OCI-LY7 (cell line): Measurements from ENCODE around the gene EGFR. TPM values are rescaled to one million over a fixed set of nuclear protein-coding genes. Genes with fewer than 3 reads are reported as not detected.

Source experiments
- BruUV-seq: library from RNA; stranded (reverse); fragments of 400-500 nt; replicated peaks from 2 replicates; lab custom pipeline; 2021; lab: Mats Ljungman, UMichigan
- CTCF ChIA-PET: fragments of 300-600 bp; sonication (Branson Sonifier 250); formaldehyde crosslinking; loops from one replicate; lab custom pipeline; 2022; ENCODE audit warnings: antibody characterized with exemption; ENCODE audit not compliant: unreplicated experiment; lab: Charles Lee
- POLR2A ChIA-PET: fragments of 300-600 bp; sonication (Branson Sonifier 250); formaldehyde crosslinking; loops from one replicate; lab custom pipeline; 2022; ENCODE audit warnings: antibody characterized with exemption; lab: Charles Lee
- DNase-seq: peaks from one replicate; pipeline ENCODE4 v3.0.0-alpha.2; 2015; ENCODE audit warnings: low spot score
- H2AFZ ChIP-seq: fragments of 200-600 bp; sonication (generic), shearing (Covaris generic); 2 replicates; pipeline ENCODE4 v1.6.1; 2014; ENCODE audit warnings: mild to moderate bottlenecking, antibody characterized with exemption, low read length, moderate library complexity
- H3K27ac ChIP-seq: fragments of 200-600 bp; sonication (generic); 2 replicates; pipeline ENCODE4 v1.5.1; 2014; ENCODE audit warnings: mixed run types, low read depth, mild to moderate bottlenecking, moderate library complexity, low read length, inconsistent platforms; ENCODE audit not compliant: poor library complexity, severe bottlenecking
- H3K36me3 ChIP-seq: fragments of 200-600 bp; sonication (generic); 2 replicates; pipeline ENCODE4 v1.6.1; 2014; ENCODE audit warnings: mild to moderate bottlenecking, antibody characterized with exemption, low read length, moderate library complexity, mixed read lengths; ENCODE audit not compliant: insufficient read depth
- H3K4me1 ChIP-seq: fragments of 200-600 bp; sonication (generic); 2 replicates; pipeline ENCODE4 v1.5.1; 2014; ENCODE audit warnings: mild to moderate bottlenecking, low read length; ENCODE audit not compliant: insufficient read depth, poor library complexity, severe bottlenecking
- H3K4me2 ChIP-seq: fragments of 200-600 bp; sonication (generic); 2 replicates; pipeline ENCODE4 v1.6.1; 2014; ENCODE audit warnings: mild to moderate bottlenecking, low read length
- H3K4me3 ChIP-seq: fragments of 200-600 bp; sonication (generic); 2 replicates; pipeline ENCODE4 v1.5.1; 2014; ENCODE audit warnings: mild to moderate bottlenecking, low read depth, low read length; ENCODE audit not compliant: poor library complexity, severe bottlenecking
- H3K79me2 ChIP-seq: fragments of 200-600 bp; sonication (generic); 2 replicates; pipeline ENCODE4 v1.6.1; 2016; ENCODE audit warnings: low read depth, mild to moderate bottlenecking, low read length, moderate library complexity, mixed read lengths; ENCODE audit not compliant: insufficient read depth
- H3K9me2 ChIP-seq: fragments of 200-600 bp; sonication (generic); 2 replicates; pipeline ENCODE4 v1.6.1; 2016; ENCODE audit warnings: mild to moderate bottlenecking, low read length, mixed read lengths; ENCODE audit not compliant: insufficient read depth
- H3K9me3 ChIP-seq: fragments of 200-600 bp; sonication (generic); 2 replicates; pipeline ENCODE4 v1.6.1; 2014; ENCODE audit warnings: mild to moderate bottlenecking, mixed run types, low read length, mixed read lengths
- H4K20me1 ChIP-seq: fragments of 200-600 bp; sonication (generic); 2 replicates; pipeline ENCODE4 v1.6.1; 2014; ENCODE audit warnings: mild to moderate bottlenecking, antibody characterized with exemption, low read length, moderate library complexity, mixed read lengths; ENCODE audit not compliant: insufficient read depth
- EZH2phosphoT487 ChIP-seq: fragments of 200-600 bp; sonication (generic); IDR thresholded peaks from 2 replicates; pipeline ENCODE4 v1.6.1; 2018; ENCODE audit warnings: low read depth, borderline replicate concordance, mild to moderate bottlenecking, mixed run types, antibody characterized with exemption, low read length, moderate library complexity, mixed read lengths
- intact Hi-C: fragments of 100-400 bp; cut with micrococcal nuclease; formaldehyde crosslinking; loops from one replicate; pipeline ENCODE4 v1.10.0; 2022; ENCODE audit not compliant: unreplicated experiment
- total RNA-seq, 2 experiments: library from RNA; depleted of rRNA in 1 of 2; stranded (reverse); fragments of >200 nt in 1 of 2; shearing (Covaris generic) in 1 of 2; gene quantifications; 2 replicates each; pipeline ENCODE4 v1.2.3, GENCODE V29; 2014 to 2022
- TF ChIP-seq, protein P1 (sequence below): fragments of 200-600 bp; sonication (generic); conservative IDR thresholded peaks from 2 replicates; pipeline ENCODE4 v1.5.1; 2014; ENCODE audit warnings: mild to moderate bottlenecking, antibody characterized with exemption, low read length, moderate library complexity, mixed read lengths

EGFR gene
- total RNA-seq, 2 experiments from 2014 or later: 0.27 TPM; not detected in 1

DNA sequence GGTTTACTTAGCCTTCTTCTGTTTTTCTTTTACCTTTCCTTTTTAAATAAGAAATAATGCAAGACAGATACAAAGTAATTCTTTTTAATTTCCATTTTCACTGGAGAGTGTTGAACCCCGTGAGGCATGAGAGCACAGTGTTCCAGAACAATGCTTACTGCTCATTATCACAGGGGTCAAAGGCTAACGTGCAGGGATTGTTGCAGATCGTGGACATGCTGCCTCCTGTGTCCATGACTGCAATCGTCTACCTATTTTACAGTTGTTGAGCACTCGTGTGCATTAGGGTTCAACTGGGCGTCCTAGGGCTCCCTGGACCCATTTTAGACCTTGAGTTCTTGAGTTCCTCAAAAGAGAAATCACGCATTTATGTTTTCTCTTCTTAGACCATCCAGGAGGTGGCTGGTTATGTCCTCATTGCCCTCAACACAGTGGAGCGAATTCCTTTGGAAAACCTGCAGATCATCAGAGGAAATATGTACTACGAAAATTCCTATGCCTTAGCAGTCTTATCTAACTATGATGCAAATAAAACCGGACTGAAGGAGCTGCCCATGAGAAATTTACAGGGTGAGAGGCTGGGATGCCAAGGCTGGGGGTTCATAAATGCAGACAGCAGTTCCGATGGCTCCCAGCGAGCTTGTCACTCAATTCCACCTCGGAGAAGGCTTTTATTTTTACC is 124.2 kb downstream of the EGFR start:
- BruUV-seq: no TSS peak
- H3K9me3 ChIP-seq: no peaks in the 10 kb centered on the region
- no peak overlapping the region for H3K4me2 ChIP-seq
- H3K36me3 ChIP-seq: no peaks in the 10 kb centered on the region
- no peaks in the 10 kb centered on the region for H3K4me1 ChIP-seq
- H3K27ac ChIP-seq: no peak overlapping the region
- TF ChIP-seq EZH2phosphoT487: no peak
- TF ChIP-seq, protein P1, sequence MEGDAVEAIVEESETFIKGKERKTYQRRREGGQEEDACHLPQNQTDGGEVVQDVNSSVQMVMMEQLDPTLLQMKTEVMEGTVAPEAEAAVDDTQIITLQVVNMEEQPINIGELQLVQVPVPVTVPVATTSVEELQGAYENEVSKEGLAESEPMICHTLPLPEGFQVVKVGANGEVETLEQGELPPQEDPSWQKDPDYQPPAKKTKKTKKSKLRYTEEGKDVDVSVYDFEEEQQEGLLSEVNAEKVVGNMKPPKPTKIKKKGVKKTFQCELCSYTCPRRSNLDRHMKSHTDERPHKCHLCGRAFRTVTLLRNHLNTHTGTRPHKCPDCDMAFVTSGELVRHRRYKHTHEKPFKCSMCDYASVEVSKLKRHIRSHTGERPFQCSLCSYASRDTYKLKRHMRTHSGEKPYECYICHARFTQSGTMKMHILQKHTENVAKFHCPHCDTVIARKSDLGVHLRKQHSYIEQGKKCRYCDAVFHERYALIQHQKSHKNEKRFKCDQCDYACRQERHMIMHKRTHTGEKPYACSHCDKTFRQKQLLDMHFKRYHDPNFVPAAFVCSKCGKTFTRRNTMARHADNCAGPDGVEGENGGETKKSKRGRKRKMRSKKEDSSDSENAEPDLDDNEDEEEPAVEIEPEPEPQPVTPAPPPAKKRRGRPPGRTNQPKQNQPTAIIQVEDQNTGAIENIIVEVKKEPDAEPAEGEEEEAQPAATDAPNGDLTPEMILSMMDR: no peak
- intact Hi-C loops: loop anchor here (5.0 kb wide), 1 partner anchor 114 kb away; no protein-coding TSS in a partner anchor
- no peaks in the 10 kb centered on the region for H3K9me2 ChIP-seq
- H4K20me1 ChIP-seq: no peaks in the 10 kb centered on the region
- ChIA-PET CTCF (no interaction called here), POLR2A (no interaction called here)
- H3K79me2 ChIP-seq: no peaks in the 10 kb centered on the region
- H3K4me3 ChIP-seq: no peak overlapping the region
- DNase-seq: no peak
- no peak overlapping the region for H2AFZ ChIP-seq

DNA sequence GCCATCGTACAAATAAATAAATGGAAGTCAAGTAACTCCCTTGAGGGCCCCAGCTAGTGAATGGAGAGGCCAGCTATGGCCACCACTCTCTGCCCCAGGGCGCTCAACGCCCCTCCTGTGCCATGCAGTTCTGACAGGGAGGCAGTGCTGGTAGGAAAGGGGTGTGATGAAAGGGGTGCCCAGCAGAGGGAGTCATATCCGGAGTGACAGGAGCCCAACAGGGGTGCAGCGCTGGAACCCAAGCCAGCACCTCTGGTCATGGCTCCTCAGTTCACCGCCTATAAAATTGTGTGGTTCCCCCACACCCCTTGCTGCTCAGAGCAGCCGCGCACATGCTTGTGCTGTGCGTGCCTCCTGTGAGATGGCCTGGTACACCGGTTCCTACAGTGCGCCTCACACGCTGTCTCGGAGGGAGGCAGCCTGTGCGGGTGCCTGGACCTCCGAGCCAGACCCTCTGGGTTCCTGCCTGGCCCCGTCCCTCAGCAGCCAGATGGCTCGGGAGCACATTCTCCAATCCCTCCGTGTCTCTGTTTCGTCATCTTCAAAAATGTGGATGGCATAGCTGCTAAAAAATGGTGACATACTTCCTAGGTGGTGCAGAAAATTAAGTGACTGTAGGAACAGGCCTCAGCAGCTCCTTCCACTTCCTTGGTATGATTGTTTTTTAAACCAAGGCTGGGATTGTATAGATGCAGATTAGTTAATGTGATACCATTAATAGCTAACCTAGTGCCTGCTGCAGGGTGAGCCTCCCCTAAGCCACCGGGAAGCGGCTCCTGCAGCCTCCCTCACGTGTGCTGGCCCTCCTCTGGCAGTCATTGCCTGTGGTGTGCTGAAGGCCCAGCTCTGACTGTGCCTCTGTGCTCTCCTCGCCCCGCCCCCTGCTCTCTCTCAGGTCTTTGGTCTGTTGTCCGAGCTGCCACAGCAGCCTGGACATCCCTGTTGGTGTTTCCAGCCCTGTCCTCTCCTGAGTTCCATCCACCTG is 125.8 kb downstream of the EGFR start:
- DNase-seq: no peak
- Histone ChIP-seq H3K9me3 (no peaks in the 10 kb centered on the region), H3K4me3 (no peak overlapping the region), H4K20me1 (no peaks in the 10 kb centered on the region), H3K4me2 (no peak overlapping the region), H3K9me2 (no peaks in the 10 kb centered on the region), H3K36me3 (no peaks in the 10 kb centered on the region), H3K27ac (no peak overlapping the region), H3K4me1 (no peaks in the 10 kb centered on the region), H3K79me2 (no peaks in the 10 kb centered on the region), H2AFZ (no peak overlapping the region)
- ChIA-PET POLR2A (interaction anchor here (0.8 kb wide), 1 partner anchor 8 kb away, joined by 3 read pairs; no protein-coding TSS in a partner anchor), CTCF (no interaction called here)
- BruUV-seq: no TSS peak
- intact Hi-C loops: loop anchor here (5.0 kb wide), 1 partner anchor 113 kb away; no protein-coding TSS in a partner anchor
- TF ChIP-seq EZH2phosphoT487: no peak
- TF ChIP-seq, protein P1: peak; percentile 51; the same call in 1 of the 2 replicates
